Measurements from ENCODE around the gene PRDM1.

The PRDM1 gene

DNA sequence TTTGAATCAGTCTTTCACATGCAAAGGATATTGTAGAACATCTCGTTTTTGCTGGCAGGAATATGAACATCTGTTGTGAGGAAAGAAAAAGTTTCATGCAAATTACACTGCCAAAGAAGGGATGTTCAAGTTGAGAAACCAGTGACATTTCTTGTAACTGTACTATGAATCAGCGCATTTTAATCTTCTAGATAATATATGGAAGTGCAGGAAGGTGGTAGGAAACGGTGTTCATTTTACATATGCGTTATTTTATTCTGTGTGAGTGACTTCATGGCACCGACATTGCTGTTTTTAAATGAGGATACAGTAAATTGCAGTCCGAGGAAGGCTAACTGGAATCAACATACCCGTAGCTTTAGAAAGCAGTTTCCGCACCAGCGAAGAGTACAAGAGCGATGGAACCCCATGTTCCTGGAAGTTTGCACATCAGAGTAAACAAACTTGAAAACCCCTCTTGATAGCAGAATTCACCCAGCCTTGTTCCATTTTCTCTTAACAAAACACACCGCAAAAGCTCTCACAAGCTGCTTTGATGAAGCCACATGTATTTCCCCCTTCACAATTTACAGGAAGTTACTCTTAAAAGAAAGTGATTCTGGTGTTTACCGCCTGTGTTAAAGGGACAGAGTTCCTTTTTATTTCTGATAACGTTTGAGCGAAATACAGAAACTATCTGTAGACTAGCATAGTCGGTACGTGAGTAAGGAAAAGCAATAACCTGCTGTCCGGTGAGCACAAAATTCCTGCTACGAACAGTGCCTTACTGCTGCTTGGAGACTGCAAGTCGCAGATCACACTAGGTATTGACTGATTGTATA is 11.5 kb downstream of the PRDM1 start:
- peak; percentile 54 for DNase-seq (ENCODE audit: low read depth, low spot score)

DNA sequence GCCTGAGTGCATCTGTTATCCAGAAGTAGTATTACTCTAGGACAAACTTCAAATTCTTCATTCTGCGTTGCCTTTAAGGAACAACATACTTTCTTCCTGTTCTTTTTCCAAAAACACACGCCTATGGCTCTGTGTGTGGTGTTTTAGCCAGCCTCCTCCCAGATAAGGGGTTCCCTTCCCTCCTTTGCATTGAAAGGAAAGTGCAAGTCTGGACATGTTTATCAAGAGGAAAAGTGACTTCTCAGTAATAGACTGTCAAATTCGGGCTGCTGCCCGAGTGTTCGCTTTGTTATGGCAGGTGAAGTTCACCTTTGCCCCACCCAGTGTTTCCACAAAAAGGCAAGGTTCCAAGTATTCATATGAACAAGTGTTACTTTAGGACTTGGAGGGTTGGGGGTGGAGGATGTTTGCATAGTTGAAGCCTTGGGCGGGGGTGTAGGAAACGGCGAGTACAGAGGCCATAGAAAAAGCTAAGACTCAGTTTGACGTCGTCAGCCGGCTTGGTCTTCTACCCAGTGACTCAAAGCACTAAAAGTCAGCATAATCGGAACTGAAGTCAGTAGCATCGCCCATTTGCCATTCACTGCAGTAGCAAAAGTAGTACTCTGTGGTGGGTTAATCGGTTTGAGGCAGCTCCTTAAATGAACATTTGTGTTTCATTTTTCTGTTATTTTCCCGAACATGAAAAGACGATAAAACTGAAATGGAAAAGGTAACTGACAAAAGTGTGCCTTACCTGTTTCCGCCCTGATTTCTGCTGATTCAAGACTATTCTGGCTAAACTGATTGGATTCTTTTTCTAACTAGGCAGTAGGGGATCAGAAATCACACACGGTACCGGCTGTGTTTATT is 12.5 kb downstream of the PRDM1 start:
- no peak for DNase-seq (ENCODE audit: low read depth, low spot score)

DNA sequence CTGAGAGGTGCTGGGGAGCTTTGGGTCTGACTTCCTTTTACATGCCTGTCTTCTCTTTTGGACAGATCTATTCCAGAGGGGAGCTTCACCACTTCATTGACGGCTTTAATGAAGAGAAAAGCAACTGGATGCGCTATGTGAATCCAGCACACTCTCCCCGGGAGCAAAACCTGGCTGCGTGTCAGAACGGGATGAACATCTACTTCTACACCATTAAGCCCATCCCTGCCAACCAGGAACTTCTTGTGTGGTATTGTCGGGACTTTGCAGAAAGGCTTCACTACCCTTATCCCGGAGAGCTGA is 13.1 kb downstream of the PRDM1 start:
- DNase-seq (ENCODE audit: low read depth, low spot score): no peak

DNA sequence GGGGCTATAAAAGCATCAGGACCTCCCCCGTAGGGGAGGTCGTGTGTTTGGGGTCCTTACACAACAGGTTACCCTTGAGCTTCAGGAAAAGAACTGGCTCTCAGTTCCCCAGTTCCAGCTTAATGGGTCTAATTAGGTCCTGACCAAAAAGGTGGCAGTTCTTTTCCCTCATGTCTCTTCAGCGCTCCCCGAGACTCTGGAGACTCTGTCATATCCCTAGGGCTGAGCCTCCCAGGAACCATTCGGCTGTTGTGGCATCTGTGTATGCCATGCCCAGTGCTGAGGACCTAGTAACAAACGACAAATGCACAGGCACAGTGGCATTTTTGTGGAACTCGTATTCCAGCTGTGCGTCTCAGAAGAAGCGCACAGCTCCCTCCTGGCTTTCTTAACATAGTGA is 14.6 kb downstream of the PRDM1 start:
- no peak for DNase-seq (ENCODE audit: low read depth, low spot score)

DNA sequence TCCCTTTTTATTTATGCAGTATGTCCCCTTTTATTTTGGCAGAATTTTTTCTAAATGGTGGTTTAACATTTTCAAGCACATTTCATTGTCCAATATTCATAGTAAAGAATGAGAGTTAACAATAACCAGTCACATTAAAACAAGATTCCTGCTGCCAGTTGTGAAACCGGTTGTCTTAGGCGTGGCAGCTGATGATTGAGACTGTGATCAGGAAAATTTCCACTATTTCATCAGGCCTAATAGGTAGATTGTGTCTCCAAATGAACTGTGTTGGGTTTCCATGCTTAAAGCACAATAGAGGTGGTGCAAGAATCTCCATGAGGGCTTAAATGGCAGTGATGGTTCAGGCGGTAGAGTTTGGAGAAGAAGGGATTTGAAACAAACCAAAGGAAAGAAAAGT is 15.3 kb downstream of the PRDM1 start:
- no peak for DNase-seq (ENCODE audit: low read depth, low spot score)

DNA sequence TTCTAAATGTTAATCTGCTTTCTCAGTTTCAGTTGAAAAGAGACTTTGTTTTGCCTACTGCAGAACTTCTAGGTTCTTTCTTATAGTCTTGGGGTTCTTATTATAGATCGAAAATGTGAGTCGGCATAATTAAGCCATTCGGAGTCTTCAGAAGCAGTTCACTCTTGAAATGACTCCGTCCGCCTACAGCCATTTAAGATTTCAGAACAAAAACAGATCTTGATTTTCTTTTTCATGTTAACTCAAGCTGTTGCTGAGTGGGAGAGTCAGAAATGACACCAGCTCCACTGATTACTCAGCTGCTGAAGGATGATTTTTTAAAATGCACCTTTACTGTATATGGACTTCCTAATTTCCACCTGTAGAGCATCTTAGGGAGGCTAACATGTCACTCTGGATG is 15.9 kb downstream of the PRDM1 start:
- DNase-seq (ENCODE audit: low read depth, low spot score): no peak

DNA sequence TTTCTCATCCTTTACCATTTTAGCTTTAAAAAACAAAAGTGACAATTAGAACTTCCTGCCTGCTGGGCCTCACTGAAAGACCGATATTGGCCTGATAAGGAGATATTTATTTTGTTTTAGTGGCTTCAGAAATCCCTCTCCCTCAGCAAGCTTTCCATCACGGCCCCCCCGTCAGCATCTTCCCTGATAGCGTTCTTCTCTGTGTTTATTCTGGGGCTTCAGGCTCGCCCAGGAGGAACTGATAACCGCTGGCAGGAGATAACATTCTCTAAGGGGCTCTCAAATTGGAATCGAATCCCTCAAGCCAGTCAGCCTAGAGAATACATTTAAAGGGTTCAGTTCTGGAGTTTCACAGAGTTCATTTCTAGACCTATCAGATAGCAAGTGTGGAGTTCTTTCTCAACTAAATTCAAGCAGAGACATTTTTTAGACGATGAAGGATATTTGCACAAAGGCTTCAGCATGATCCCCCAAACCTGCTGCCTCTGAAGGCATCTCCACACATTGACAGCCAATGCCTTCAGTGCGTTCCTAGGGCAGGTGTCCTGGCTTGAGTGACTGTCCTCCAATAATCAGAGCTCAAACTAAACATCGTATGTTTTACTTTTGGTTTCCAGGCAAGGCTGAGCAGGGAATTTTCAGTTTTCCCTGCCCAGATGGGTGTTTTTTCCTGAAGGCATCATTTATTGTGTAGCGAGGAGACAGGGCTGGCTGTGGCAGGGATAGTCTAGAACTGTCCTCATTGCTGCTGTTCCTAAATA is 17.0 kb downstream of the PRDM1 start:
- DNase-seq (ENCODE audit: low read depth, low spot score): no peak

DNA sequence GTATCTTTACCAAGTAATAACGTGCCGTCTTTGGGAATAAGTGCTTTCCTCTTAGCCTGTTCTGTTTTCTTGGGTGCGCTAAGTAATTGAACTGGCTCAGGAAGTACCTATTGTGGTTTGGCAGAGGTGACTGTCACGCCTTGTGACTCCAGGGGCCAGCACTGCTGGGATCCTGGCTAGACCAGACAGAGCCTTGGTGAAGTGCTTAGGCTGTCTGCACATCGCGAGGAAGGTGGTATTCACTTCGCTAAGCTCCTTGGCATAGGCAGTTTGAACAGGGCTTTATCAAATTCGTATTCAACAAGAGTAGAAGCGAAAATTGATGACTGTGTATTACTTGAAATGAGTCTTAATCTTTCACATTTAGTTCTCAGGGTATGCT is 17.6 kb downstream of the PRDM1 start:
- peak; percentile 48 for DNase-seq (ENCODE audit: low read depth, low spot score)

DNA sequence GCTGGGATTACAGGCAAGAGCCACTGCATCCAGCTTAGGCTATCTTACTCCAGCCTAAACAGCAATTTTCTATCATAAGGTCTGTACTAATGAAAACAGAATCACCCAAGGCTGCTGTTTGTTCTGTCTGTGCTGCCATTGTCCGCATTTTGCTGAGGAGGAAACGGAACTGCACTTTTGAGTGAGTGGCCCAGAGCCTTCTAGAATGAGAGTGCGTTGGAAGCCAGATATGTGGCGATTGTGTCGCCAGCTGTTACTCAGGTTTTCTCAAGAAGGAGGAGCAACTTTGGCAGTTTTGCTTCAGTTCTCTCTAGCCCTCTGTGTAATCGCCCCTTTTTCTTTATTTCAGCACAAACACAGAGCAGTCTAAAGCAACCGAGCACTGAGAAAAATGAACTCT is 18.3 kb downstream of the PRDM1 start:
- DNase-seq (ENCODE audit: low read depth, low spot score): no peak

DNA sequence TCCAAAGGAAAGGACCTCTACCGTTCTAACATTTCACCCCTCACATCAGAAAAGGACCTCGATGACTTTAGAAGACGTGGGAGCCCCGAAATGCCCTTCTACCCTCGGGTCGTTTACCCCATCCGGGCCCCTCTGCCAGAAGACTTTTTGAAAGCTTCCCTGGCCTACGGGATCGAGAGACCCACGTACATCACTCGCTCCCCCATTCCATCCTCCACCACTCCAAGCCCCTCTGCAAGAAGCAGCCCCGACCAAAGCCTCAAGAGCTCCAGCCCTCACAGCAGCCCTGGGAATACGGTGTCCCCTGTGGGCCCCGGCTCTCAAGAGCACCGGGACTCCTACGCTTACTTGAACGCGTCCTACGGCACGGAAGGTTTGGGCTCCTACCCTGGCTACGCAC is 18.8 kb downstream of the PRDM1 start:
- no peak for DNase-seq (ENCODE audit: low read depth, low spot score)

DNA sequence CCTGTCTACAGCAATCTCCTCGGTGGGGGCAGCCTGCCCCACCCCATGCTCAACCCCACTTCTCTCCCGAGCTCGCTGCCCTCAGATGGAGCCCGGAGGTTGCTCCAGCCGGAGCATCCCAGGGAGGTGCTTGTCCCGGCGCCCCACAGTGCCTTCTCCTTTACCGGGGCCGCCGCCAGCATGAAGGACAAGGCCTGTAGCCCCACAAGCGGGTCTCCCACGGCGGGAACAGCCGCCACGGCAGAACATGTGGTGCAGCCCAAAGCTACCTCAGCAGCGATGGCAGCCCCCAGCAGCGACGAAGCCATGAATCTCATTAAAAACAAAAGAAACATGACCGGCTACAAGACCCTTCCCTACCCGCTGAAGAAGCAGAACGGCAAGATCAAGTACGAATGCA is 19.4 kb downstream of the PRDM1 start:
- DNase-seq (ENCODE audit: low read depth, low spot score): no peak

DNA sequence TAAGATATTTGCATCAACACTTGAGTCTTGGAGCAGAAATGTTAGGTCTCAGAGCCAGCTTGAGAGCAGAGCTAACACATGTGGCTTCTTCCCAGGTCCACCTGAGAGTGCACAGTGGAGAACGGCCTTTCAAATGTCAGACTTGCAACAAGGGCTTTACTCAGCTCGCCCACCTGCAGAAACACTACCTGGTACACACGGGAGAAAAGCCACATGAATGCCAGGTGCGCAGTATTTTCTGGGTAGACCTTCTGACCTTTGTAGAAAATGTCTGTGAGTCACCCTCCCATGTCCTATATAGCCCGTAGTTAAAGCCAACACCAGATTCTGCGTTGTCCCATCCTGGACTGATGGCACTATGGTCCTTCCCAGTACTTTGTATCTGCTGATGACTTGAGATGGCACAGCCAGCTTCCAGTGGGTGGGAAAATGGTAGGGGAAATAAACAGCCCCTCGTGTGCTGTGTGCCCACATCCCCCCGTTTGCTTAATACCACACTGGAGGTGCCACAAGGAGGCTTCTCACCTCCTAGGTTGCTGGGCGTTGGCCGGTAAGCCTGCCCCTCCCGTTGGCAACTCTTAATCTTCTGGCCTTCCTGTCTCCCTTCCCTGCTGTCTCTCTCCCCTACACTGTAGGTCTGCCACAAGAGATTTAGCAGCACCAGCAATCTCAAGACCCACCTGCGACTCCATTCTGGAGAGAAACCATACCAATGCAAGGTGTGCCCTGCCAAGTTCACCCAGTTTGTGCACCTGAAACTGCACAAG is 20.3 kb downstream of the PRDM1 start:
- DNase-seq (ENCODE audit: low read depth, low spot score): no peak

DNA sequence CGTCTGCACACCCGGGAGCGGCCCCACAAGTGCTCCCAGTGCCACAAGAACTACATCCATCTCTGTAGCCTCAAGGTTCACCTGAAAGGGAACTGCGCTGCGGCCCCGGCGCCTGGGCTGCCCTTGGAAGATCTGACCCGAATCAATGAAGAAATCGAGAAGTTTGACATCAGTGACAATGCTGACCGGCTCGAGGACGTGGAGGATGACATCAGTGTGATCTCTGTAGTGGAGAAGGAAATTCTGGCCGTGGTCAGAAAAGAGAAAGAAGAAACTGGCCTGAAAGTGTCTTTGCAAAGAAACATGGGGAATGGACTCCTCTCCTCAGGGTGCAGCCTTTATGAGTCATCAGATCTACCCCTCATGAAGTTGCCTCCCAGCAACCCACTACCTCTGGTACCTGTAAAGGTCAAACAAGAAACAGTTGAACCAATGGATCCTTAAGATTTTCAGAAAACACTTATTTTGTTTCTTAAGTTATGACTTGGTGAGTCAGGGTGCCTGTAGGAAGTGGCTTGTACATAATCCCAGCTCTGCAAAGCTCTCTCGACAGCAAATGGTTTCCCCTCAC is 21.0 kb downstream of the PRDM1 start:
- no peak for DNase-seq (ENCODE audit: low read depth, low spot score)

DNA sequence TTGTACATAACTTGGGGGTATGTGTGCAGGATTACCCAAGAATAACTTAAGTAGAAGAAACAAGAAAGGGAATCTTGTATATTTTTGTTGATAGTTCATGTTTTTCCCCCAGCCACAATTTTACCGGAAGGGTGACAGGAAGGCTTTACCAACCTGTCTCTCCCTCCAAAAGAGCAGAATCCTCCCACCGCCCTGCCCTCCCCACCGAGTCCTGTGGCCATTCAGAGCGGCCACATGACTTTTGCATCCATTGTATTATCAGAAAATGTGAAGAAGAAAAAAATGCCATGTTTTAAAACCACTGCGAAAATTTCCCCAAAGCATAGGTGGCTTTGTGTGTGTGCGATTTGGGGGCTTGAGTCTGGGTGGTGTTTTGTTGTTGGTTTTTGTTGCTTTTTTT is 22.0 kb downstream of the PRDM1 start:
- DNase-seq (ENCODE audit: low read depth, low spot score): no peak

DNA sequence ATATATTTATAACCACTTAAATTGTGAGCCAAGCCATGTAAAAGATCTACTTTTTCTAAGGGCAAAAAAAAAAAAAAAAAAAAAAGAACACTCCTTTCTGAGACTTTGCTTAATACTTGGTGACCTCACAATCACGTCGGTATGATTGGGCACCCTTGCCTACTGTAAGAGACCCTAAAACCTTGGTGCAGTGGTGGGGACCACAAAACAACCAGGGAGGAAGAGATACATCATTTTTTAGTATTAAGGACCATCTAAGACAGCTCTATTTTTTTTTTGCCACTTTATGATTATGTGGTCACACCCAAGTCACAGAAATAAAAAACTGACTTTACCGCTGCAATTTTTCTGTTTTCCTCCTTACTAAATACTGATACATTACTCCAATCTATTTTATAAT is 22.9 kb downstream of the PRDM1 start:
- no peak for DNase-seq (ENCODE audit: low read depth, low spot score)

DNA sequence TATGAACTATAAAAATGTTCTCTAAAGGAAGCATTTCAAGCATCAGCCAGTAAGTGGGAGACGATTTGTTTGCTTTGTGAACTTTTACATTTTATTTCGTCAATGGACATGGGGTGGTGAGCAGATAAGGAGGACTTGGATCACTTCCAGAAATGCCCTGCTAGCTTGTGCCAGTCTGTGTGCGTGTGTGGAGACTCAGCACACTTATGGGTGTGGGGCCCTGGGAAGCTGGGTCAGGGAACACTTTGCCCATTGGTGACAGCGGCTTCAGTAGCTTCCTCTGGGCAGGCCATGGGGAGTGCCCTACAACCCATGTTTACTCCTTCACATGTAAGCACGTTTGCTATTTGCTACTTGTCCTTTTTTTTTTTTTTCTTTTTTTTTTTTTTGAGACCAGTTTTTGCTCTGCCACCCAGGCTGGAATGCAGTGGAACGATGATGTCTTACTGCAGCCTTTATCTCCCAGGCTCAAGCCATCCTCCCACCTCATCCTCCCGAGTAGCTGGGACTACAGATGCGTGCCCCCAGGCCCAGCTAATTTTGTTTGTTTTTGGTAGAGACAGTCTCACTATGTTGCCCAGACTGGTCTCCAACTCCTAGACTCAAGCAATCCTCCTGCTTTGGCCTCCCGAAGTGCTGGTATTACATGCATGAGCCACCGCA is 24.2 kb downstream of the PRDM1 start:
- no peak for DNase-seq (ENCODE audit: low read depth, low spot score)

DNA sequence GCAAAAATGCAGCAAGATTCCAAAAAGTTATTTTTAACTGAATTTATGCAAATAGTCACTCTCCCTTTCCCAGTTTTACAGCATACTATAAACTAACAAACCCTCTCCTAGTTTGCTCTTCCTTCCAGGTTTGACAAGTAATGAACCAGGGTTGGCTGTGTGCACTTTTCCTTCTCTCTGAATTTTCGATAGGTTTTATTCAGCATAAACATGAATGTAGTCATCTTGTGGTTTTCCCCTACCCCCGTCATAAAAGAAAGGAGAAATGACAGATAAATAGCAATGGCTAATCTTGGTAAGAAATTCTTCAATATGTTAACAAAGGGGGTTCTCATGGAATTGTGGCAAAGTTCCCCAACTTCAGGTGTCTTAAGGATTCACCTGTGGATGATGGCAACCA is 26.3 kb downstream of the PRDM1 start:
- DNase-seq (ENCODE audit: low read depth, low spot score): no peak

DNA sequence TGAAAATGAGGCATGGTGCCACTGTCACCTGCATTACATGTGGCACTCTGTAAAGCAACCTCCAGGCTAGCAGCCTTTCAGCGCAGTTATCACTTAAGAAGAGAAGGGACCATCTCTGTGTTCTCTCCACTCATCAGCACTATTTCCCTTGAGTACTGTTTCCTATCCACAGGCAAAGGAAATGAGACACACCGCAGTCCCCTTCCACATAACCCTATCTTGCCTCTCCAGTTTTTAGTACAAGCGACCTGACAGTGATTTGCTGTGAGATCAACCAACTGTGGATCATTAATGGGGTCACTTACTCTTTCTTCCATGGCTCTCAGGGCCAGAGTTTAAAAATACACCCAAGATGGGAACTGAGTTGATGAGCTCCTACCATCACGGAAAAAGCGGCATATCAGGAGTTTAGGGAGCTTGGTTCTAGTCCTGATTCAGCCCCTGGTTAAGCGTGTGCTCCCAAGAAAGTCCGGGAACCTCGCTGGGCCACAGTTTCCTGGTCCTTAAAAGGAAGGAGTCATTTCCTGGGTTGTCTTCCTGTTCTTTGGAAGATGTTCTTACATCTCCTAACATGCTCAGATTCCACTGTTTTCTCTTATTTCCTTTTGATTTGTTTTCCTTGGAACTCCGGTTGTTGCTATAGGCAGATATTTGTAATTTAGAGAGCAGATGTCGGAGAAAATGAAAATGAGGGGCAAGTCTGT is 27.3 kb downstream of the PRDM1 start:
- no peak for DNase-seq (ENCODE audit: low read depth, low spot score)

DNA sequence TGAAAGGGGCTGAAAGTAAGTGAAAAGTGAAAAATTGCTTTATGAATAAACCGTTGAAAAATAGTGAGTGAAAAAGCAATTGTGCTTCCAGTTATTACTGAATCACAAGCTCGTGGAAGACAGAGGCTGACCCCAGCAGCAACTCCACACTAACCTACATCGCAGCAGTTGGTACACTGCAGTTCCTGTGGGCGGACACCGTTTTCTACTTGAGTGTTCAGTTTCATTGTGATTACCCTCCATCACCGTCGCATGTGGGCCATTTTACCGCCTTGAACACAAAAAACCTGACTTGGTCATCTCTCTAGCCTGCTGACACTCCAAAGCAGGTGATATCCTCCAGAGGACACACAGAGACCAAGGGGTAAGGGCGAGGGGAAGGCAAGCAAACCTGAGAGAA is 28.4 kb downstream of the PRDM1 start:
- DNase-seq (ENCODE audit: low read depth, low spot score): no peak

DNA sequence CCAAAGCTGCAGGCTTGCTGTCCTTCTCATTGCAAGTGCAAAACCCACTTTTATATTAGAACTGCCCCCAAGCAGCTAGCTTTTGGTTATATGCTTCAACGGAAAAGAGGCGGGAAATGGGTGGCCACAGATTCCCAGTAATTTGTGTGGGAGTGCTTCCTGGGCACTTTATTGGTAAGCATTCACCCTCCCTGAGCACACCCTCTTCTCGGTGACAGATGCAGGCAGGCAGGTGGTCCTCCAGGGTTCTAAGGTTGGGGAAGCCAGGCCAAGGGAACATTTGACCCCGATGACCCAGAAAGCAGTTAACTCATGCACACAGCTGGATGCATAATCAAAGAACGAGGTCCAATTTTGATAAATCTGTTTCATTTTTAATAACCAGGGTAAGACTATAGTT is 29.1 kb downstream of the PRDM1 start:
- DNase-seq (ENCODE audit: low read depth, low spot score): no peak

All from astrocyte of the hippocampus (primary cell).